ENCODE data around the gene MAP4K1.
A peak's percentile ranks its signal among the peaks of the same experiment; 100 is the strongest.

The MAP4K1 gene

GRCh38 chr19:38596057-38596981 lies 21.4 kb downstream of the MAP4K1 start:
- H3K27ac ChIP-seq, result no peak overlapping the region
- no peak for TF ChIP-seq CTCF (conservative IDR thresholded peaks at IDR 0.05; ENCODE audit: low read depth)
- CTCF ChIA-PET, result interaction anchor here (0.6 kb wide), 1 partner anchor 306 kb away, joined by 3 read pairs; no protein-coding TSS in a partner anchor
- POLR2A ChIA-PET (ENCODE audit: low non-redundant PET), result no interaction called here
- peak; percentile 77 for DNase-seq (ENCODE audit: low spot score)

GRCh38 chr19:38592940-38593339 lies 24.8 kb downstream of the MAP4K1 start:
- no peak for TF ChIP-seq CTCF (conservative IDR thresholded peaks at IDR 0.05; ENCODE audit: low read depth)
- H3K27ac ChIP-seq, result no peak overlapping the region
- no peak for DNase-seq (ENCODE audit: low spot score)
- POLR2A ChIA-PET (ENCODE audit: low non-redundant PET), result no interaction called here
- CTCF ChIA-PET, result no interaction called here

GRCh38 chr19:38588041-38588440 lies 29.7 kb downstream of the MAP4K1 start:
- POLR2A ChIA-PET (ENCODE audit: low non-redundant PET), result no interaction called here
- no peak for DNase-seq (ENCODE audit: low spot score)
- no peak overlapping the region for H3K27ac ChIP-seq
- CTCF ChIA-PET, result no interaction called here
- no peak for TF ChIP-seq CTCF (conservative IDR thresholded peaks at IDR 0.05; ENCODE audit: low read depth)

- TF ChIP-seq CTCF (conservative IDR thresholded peaks at IDR 0.05; ENCODE audit: low read depth), result no peak
- ChIA-PET POLR2A (ENCODE audit: low non-redundant PET) (no interaction called here), CTCF (no interaction called here)
- no peak overlapping the region for H3K27ac ChIP-seq
- DNase-seq (ENCODE audit: low spot score), result no peak
Measured at GRCh38 chr19:38587562-38587961, 30.2 kb downstream of the MAP4K1 start.

- no peak for DNase-seq (ENCODE audit: low spot score)
- no peak overlapping the region for H3K27ac ChIP-seq
- POLR2A ChIA-PET (ENCODE audit: low non-redundant PET), result no interaction called here
- CTCF ChIA-PET, result no interaction called here
- TF ChIP-seq CTCF (conservative IDR thresholded peaks at IDR 0.05; ENCODE audit: low read depth), result no peak
Measured at GRCh38 chr19:38583985-38584305, 33.8 kb downstream of the MAP4K1 start.

GRCh38 chr19:38583219-38583984 lies 34.4 kb downstream of the MAP4K1 start:
- ChIA-PET POLR2A (ENCODE audit: low non-redundant PET) (no interaction called here), CTCF (no interaction called here)
- no peak overlapping the region for H3K27ac ChIP-seq
- no peak for TF ChIP-seq CTCF (conservative IDR thresholded peaks at IDR 0.05; ENCODE audit: low read depth)
- DNase-seq (ENCODE audit: low spot score), result no peak
